Measurements from ENCODE around the gene SLC25A12.
"Not testable (repeated sequence)": the region's sequence is repeated elsewhere in the genome, so short reads cannot be mapped to it uniquely, and the experiment has no call there.

Gene SLC25A12

GRCh38 chr2:171893824-171894611 lies at the start of gene SLC25A12:
Gene SLC25A12, minus strand, starts transcription at chr2:171894244. Its CDS starts 30 bp downstream, at chr2:171894214.
- peak; percentile 34 to 69 for DNase-seq (ENCODE audit: low read depth in 2 of 2)

GRCh38 chr2:171941316-171941699 lies 47.3 kb upstream of the SLC25A12 start:
- DNase-seq (ENCODE audit: low read depth in 2 of 2), result no peak

- DNase-seq (ENCODE audit: low read depth in 2 of 2), result no peak
These were observed 45.7 kb upstream of the SLC25A12 start for GRCh38 chr2:171939743-171940071.

GRCh38 chr2:171939058-171939742 lies 45.2 kb upstream of the SLC25A12 start:
- DNase-seq (ENCODE audit: low read depth in 2 of 2), result no peak

- no peak for DNase-seq (ENCODE audit: low read depth in 2 of 2)
These were observed 36.3 kb upstream of the SLC25A12 start for GRCh38 chr2:171930385-171930784.

- no peak for DNase-seq (ENCODE audit: low read depth in 2 of 2)
These were observed 30.3 kb upstream of the SLC25A12 start for GRCh38 chr2:171924170-171924942.

GRCh38 chr2:171923206-171923605 lies 29.2 kb upstream of the SLC25A12 start:
- no peak for DNase-seq (ENCODE audit: low read depth in 2 of 2)

GRCh38 chr2:171922230-171923022 lies 28.4 kb upstream of the SLC25A12 start, which contains the start of gene HAT1:
Gene HAT1, plus strand, starts transcription at chr2:171922461. Its CDS starts 40 bp downstream, at chr2:171922501.
- peak; percentile 94 to 97 for DNase-seq (ENCODE audit: low read depth in 2 of 2)

GRCh38 chr2:171921970-171922229 lies 27.9 kb upstream of the SLC25A12 start:
- DNase-seq (ENCODE audit: low read depth in 2 of 2), result no peak

GRCh38 chr2:171919453-171919852 lies 25.4 kb upstream of the SLC25A12 start:
- no peak for DNase-seq (ENCODE audit: low read depth in 2 of 2)

- no peak for DNase-seq (ENCODE audit: low read depth in 2 of 2)
These were observed 19.5 kb upstream of the SLC25A12 start for GRCh38 chr2:171913517-171913916.

- no peak for DNase-seq (ENCODE audit: low read depth in 2 of 2)
These were observed 16.4 kb upstream of the SLC25A12 start for GRCh38 chr2:171910494-171910893.

- DNase-seq (ENCODE audit: low read depth in 2 of 2), result no peak
These were observed 15.2 kb upstream of the SLC25A12 start for GRCh38 chr2:171909266-171909665.

- no peak for DNase-seq (ENCODE audit: low read depth in 2 of 2)
These were observed 14.2 kb upstream of the SLC25A12 start for GRCh38 chr2:171908235-171908634.

GRCh38 chr2:171902840-171903420 lies 8.9 kb upstream of the SLC25A12 start:
- DNase-seq (ENCODE audit: low read depth in 2 of 2), result no peak

- DNase-seq (ENCODE audit: low read depth in 2 of 2), result not testable (repeated sequence)
These were observed 5.7 kb upstream of the SLC25A12 start for GRCh38 chr2:171899623-171900282.

GRCh38 chr2:171895786-171896185 lies 1.7 kb upstream of the SLC25A12 start:
- no peak for DNase-seq (ENCODE audit: low read depth in 2 of 2)

- DNase-seq (ENCODE audit: low read depth in 2 of 2), result no peak
These were observed 536 bp upstream of the SLC25A12 start for GRCh38 chr2:171894612-171894947.

- no peak for DNase-seq (ENCODE audit: low read depth in 2 of 2)
These were observed 734 bp downstream of the SLC25A12 start for GRCh38 chr2:171893196-171893823.

GRCh38 chr2:171889808-171890207 lies 4.2 kb downstream of the SLC25A12 start:
- no peak for DNase-seq (ENCODE audit: low read depth in 2 of 2)

GRCh38 chr2:171889333-171889732 lies 4.7 kb downstream of the SLC25A12 start:
- no peak for DNase-seq (ENCODE audit: low read depth in 2 of 2)

Data from stimulated activated CD8-positive, alpha-beta memory T cell treated with anti-CD3 and anti-CD28 coated beads, Interleukin-7, amount 100 ng/mL, for 4 hours (primary cell).